SU-DHL-6 (cell line): ENCODE results near the gene ARRDC1.

Experiments
- H2AFZ ChIP-seq: fragments of 200-600 bp; sonication (generic); 2 replicates; pipeline ENCODE4 v1.6.1; 2014; ENCODE audit warnings: low read depth, mild to moderate bottlenecking, moderate library complexity, mixed read lengths, antibody characterized with exemption, low read length; ENCODE audit not compliant: severe bottlenecking
- H3F3A ChIP-seq: fragments of 200-600 bp; shearing (Covaris generic); 2 replicates; pipeline ENCODE4 v1.6.0; 2016; ENCODE audit warnings: antibody characterized with exemption, mild to moderate bottlenecking; ENCODE audit not compliant: insufficient read depth
- H3K27ac ChIP-seq: fragments of 200-600 bp; sonication (generic); 2 replicates; pipeline ENCODE4 v1.5.1; 2016; ENCODE audit warnings: low read depth, mild to moderate bottlenecking, low read length, moderate library complexity, mixed read lengths
- H3K27me3 ChIP-seq: fragments of 200-600 bp; sonication (generic), shearing (Covaris generic); 2 replicates; pipeline ENCODE4 v1.6.0; 2014; ENCODE audit warnings: mild to moderate bottlenecking, low read length
- H3K36me3 ChIP-seq: fragments of 200-600 bp; sonication (generic); 2 replicates; pipeline ENCODE4 v1.6.1; 2014; ENCODE audit warnings: mild to moderate bottlenecking, low read length, mixed read lengths
- H3K4me2 ChIP-seq: fragments of 300-600, 200-600 bp; shearing (Covaris generic), sonication (generic); 2 replicates; pipeline ENCODE4 v1.6.0; 2014; ENCODE audit warnings: low read length, low read depth, mild to moderate bottlenecking; ENCODE audit not compliant: poor library complexity, severe bottlenecking
- H3K4me3 ChIP-seq: fragments of 200-600 bp; sonication (generic); 2 replicates; pipeline ENCODE4 v1.5.1; 2014; ENCODE audit warnings: antibody characterized with exemption, low read length, mild to moderate bottlenecking, mixed read lengths; ENCODE audit not compliant: insufficient read depth, poor library complexity, severe bottlenecking
- H3K79me2 ChIP-seq: fragments of 200-600 bp; sonication (generic); 2 replicates; pipeline ENCODE4 v1.6.1; 2014; ENCODE audit warnings: mild to moderate bottlenecking, low read length, moderate library complexity; ENCODE audit not compliant: insufficient read depth
- H3K9ac ChIP-seq: fragments of 200-600 bp; sonication (generic); 2 replicates; pipeline ENCODE4 v1.7.0; 2014; ENCODE audit warnings: mild to moderate bottlenecking, low read length
- H3K9me2 ChIP-seq: fragments of 200-600 bp; sonication (generic); replicated peaks from 2 replicates; pipeline ENCODE4 v1.6.1; 2014; ENCODE audit warnings: low read length; ENCODE audit not compliant: insufficient read depth
- H3K9me3 ChIP-seq: fragments of 200-600 bp; sonication (generic); 2 replicates; pipeline ENCODE4 v1.6.1; 2014; ENCODE audit warnings: low read length, mixed read lengths; ENCODE audit not compliant: insufficient read depth
- H4K20me1 ChIP-seq: fragments of 200-600 bp; sonication (generic); 2 replicates; pipeline ENCODE4 v1.6.1; 2014; ENCODE audit warnings: low read depth, mild to moderate bottlenecking, antibody characterized with exemption, low read length, moderate library complexity, mixed read lengths
- EZH2phosphoT487 ChIP-seq: fragments of 200-600 bp; sonication (generic), shearing (Covaris generic); conservative IDR thresholded peaks from 2 replicates; pipeline ENCODE4 v1.6.1; 2018; ENCODE audit warnings: mild to moderate bottlenecking, antibody characterized with exemption, low read length, moderate library complexity, mixed read lengths
- TF ChIP-seq, protein P1 (sequence below): fragments of 200-600 bp; sonication (generic); IDR thresholded peaks from one replicate; pipeline ENCODE4 v1.5.1; 2017; ENCODE audit warnings: antibody characterized with exemption, mild to moderate bottlenecking, low read length, moderate library complexity; ENCODE audit not compliant: insufficient read depth, poor library complexity, severe bottlenecking

ARRDC1 gene

GRCh38 chr9:137650259-137650658 lies 44.8 kb downstream of the ARRDC1 start:
- no peaks in the 10 kb centered on the region for H3K9me2 ChIP-seq
- no peak overlapping the region for H2AFZ ChIP-seq
- H3K9me3 ChIP-seq, result no peaks in the 10 kb centered on the region
- peak overlapping the region; percentile 31 for H3K4me2 ChIP-seq
- no peak overlapping the region for H3K9ac ChIP-seq
- no peak overlapping the region for H3K4me3 ChIP-seq
- peak overlapping the region; percentile 45 for H3K27ac ChIP-seq
- no peaks in the 10 kb centered on the region for H3K36me3 ChIP-seq
- H4K20me1 ChIP-seq, result no peaks in the 10 kb centered on the region
- H3K79me2 ChIP-seq, result peaks cover 70% of the 10 kb centered on the region
- no peaks in the 10 kb centered on the region for H3F3A ChIP-seq
- TF ChIP-seq, protein P1, sequence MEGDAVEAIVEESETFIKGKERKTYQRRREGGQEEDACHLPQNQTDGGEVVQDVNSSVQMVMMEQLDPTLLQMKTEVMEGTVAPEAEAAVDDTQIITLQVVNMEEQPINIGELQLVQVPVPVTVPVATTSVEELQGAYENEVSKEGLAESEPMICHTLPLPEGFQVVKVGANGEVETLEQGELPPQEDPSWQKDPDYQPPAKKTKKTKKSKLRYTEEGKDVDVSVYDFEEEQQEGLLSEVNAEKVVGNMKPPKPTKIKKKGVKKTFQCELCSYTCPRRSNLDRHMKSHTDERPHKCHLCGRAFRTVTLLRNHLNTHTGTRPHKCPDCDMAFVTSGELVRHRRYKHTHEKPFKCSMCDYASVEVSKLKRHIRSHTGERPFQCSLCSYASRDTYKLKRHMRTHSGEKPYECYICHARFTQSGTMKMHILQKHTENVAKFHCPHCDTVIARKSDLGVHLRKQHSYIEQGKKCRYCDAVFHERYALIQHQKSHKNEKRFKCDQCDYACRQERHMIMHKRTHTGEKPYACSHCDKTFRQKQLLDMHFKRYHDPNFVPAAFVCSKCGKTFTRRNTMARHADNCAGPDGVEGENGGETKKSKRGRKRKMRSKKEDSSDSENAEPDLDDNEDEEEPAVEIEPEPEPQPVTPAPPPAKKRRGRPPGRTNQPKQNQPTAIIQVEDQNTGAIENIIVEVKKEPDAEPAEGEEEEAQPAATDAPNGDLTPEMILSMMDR, result no peak
- TF ChIP-seq EZH2phosphoT487, result no peak
- H3K27me3 ChIP-seq, result no peaks in the 10 kb centered on the region

- no peaks in the 10 kb centered on the region for H3K36me3 ChIP-seq
- H4K20me1 ChIP-seq, result no peaks in the 10 kb centered on the region
- H3K79me2 ChIP-seq, result peaks cover 65% of the 10 kb centered on the region
Observed at GRCh38 chr9:137650779-137651178, 45.3 kb downstream of the ARRDC1 start.

GRCh38 chr9:137656416-137656815 lies 50.9 kb downstream of the ARRDC1 start:
- Histone ChIP-seq H3K9me3 (no peaks in the 10 kb centered on the region), H3K27me3 (no peaks in the 10 kb centered on the region), H3K9me2 (no peaks in the 10 kb centered on the region), H3K27ac (no peak overlapping the region), H2AFZ (no peak overlapping the region), H4K20me1 (peaks cover 7% of the 10 kb centered on the region; the same call in 1 of the 2 replicates), H3K36me3 (no peaks in the 10 kb centered on the region), H3K79me2 (peaks cover 67% of the 10 kb centered on the region), H3K4me3 (no peak overlapping the region), H3F3A (no peaks in the 10 kb centered on the region), H3K9ac (no peak overlapping the region), H3K4me2 (no peak overlapping the region)
- TF ChIP-seq EZH2phosphoT487, result no peak
- TF ChIP-seq, protein P1, result no peak

More at GRCh38 chr9:137650779-137651178, 45.3 kb downstream of the ARRDC1 start:
- no peaks in the 10 kb centered on the region for H3K9me2 ChIP-seq
- no peak overlapping the region for H2AFZ ChIP-seq
- no peaks in the 10 kb centered on the region for H3K9me3 ChIP-seq
- no peak overlapping the region for H3K9ac ChIP-seq
- H3K4me2 ChIP-seq, result peak overlapping the region; percentile 31
- TF ChIP-seq, protein P1, result no peak
- no peak for TF ChIP-seq EZH2phosphoT487
- H3K4me3 ChIP-seq, result no peak overlapping the region
- no peaks in the 10 kb centered on the region for H3K27me3 ChIP-seq
- H3K27ac ChIP-seq, result peak overlapping the region; percentile 45
- no peaks in the 10 kb centered on the region for H3F3A ChIP-seq
